NT2/D1 (cell line): Measurements from ENCODE around the gene GNG13.

Experiments used
- SUZ12 ChIP-seq: IDR thresholded peaks from 2 replicates; pipeline ENCODE4 v1.6.1; 2011; ENCODE audit not compliant: insufficient read length, insufficient read depth; ENCODE audit errors: extremely low read depth
- YY1 ChIP-seq: IDR thresholded peaks from 2 replicates; pipeline ENCODE4 v1.6.1; 2011; ENCODE audit not compliant: insufficient read length, insufficient read depth

- TF ChIP-seq SUZ12 (no peak), YY1 (no peak)
Measured at GRCh38 chr16:790086-790485, 10.4 kb downstream of the GNG13 start.
